HG03565 (cell line): ENCODE results near the gene LIG3.
A peak's percentile ranks its signal among the peaks of the same experiment; 100 is the strongest.
"Not testable (repeated sequence)": the region's sequence is repeated elsewhere in the genome, so short reads cannot be mapped to it uniquely, and the experiment has no call there.

Experiments used
- ATAC-seq: cut with Tn5 transposase; IDR thresholded peaks from one replicate; pipeline ENCODE4 v1.9.1; 2021; ENCODE audit warnings: mild to moderate bottlenecking, moderate library complexity; ENCODE audit not compliant: unreplicated experiment

Gene LIG3

DNA sequence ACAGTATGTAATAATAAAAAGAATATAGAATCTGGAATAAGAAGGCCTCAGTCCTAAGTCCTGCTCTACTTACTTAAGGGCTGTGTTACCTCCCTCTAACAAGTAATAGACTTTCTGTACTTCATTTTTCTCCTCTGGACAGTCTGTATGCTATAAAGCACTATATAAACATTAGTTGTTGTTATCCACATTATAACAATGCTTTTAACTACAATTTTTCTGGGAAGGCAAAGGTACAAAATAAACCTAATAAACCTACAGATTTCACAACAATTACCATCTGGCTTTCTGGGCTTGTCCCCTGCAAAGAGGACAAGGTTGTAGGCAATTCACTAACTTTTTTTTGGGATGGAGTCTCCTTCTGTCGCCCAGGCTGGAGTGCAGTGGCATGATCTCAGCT lies 50.5 kb downstream of the LIG3 start:
- ATAC-seq = no peak

DNA sequence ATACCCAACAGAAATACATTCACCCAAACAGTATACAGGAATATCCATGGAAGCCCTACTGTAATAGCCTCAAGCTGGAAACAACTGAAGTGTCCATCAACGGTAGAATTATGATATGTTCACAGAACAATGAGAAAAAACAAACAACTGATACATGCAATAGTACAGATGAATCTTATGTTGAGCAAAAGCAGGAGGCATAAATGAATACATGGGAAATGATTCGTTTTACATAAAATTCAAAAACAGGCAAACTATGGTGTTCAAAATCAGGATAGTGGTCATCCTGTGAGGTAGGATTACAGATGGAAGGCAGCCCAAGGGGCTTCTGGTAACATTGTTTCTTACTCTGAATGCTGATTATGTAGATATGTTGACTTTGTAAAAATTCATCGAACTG lies 58.1 kb downstream of the LIG3 start:
- ATAC-seq = no peak

DNA sequence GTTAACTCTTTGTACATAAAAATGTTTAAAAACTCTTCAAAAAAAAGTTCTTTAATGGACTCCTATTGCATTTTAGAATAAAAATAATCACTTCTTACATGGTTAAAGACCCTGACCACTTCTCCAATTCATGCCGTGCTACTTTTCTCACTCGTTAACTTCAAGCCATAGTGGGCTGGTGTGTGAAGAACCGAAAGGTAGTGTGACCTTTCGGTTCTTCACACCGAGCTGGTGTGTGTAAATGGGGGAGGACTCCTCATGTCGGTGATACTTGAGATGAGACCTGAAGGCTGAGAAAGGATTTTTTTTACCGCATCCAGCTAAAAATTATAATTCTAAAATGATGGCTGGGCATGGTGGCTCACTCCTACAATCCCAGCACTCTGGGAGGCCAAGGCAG lies 61.1 kb downstream of the LIG3 start:
- no peak for ATAC-seq

DNA sequence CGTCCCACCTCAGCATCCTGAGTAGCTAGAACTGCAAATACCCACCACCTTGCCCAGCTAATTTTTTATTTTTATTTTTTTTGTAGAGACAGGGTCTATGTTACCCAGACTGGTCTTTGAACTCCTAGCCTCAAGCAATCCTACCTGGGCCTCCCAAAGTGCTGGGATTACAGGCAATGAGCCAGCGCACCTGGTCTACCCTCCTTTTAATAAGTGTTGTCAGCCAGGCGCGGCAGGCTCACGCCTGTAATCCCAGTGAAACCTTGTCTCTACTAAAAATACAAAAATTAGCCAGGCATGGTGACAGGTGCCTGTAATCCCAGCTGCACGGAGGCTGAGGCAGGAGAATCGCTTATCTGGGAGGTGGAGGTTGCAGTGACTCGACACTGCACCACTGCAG lies 63.9 kb downstream of the LIG3 start:
- ATAC-seq = no peak

DNA sequence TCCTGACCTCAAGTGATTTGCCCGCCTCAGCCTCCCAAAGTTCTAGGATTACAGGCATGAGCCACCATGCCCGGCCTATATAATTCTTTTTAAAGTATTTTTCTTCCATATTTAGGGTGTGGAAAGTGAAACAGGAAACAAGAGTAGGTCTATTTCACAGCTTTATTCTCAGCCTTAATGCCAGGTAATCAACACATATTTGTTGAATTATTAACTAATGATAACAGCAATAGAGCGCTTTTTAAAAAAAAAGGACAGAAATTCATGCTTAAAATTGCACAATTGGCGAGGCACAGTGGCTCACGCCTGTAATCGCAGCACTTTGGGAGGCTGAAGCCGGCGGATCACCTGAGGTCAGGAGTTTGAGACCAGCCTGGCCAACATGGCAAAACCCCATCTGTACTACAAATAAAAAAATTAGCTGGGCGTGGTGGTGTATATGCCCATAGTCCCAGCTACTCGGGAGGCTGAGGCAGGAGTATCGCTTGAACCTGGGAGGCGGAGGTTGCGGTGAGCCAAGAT lies 65.2 kb downstream of the LIG3 start:
- ATAC-seq = not testable (repeated sequence)

DNA sequence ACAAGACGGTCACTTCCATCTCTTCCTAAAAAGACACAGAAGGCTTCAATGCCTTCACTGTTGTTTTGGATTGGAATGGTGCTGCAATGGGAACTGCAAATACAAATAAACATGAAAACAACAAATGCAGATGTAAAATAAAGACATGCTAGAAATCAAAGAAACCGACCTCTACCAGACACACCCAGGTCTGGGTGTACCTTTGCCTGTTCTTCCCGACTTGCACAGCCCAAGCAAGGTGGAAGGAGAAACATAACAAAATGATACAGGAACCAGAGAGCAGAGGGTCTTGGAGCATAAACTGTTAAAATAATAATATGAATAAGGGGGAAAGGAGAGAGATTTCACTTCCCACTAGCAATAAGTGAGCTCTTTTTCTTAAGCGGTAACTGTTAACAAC lies 65.9 kb downstream of the LIG3 start:
- no peak for ATAC-seq

DNA sequence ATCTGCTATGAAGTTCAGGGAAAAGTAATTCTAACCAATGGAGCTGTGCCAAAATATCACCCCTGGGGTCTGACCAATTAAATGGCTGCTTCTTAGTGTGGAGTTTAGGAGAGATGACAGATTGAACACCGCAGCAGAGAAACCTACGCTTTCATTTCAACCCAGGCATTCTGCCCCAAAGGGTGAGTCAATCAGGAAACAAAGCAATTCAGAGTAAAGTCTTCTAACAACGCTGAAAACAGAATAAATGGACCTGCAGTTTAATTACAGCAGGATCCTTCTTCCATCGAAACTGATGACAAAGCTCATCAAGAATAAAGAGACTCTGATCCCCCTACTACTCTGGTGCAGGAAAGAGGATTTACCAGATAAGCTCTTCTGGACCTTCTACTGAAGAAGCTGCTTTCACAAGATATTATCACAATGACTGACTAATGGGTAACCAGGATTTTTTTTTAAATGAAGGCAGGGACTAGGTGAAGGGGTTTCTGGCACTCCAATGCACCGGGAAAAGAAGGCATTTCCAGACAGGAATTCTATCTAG lies 66.5 kb downstream of the LIG3 start:
- ATAC-seq = peak; percentile 66

DNA sequence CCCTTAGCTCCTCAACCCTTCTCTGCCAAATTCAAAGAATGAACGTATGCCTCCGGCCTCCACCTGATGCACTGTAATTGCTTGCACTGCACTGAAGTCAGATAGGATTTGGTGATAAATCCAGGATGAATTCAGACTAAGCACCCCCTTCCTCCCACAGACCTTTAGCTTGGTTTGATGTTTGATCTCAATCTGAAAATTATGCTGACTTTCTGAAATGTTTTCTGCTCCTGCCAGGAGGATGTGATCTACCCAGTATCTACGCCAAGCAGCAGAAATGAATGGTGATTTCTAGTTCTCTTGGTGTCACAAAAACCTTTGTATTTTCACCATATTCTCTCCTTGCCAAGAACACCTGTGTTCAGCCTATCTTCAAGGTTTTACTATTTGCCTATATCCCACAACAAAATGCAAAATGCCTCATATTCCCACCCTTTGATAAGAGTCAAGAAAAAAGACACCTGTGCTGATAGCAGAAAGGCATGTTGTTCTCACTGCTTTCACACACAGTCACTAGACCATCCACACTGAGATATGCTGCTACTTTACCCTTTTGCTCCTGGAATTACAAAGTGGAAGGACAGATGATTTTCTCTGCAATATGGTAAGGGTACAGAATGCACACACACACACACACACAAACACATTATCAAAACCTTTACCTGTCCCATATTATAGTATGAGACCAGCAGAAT lies 68.5 kb downstream of the LIG3 start:
- ATAC-seq = no peak

DNA sequence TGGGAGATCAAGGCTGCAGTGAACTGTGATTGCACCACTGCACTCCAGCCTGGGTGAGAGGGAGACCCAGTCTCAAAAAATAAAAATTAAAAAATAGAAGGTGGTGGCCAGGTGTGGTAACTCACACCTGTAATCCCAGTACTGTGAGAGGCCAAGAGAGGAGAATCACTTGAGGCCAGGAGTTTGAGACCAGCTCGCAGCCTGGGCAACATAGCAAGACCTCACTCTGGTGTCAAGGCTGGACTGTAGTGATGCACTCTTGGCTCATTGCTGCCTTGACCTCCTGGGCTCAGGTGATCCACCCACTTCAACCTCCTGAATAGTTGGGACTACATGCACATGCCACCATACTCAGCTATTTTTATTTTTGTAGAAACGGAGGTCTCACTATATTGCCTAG lies 69.9 kb downstream of the LIG3 start:
- ATAC-seq = no peak

DNA sequence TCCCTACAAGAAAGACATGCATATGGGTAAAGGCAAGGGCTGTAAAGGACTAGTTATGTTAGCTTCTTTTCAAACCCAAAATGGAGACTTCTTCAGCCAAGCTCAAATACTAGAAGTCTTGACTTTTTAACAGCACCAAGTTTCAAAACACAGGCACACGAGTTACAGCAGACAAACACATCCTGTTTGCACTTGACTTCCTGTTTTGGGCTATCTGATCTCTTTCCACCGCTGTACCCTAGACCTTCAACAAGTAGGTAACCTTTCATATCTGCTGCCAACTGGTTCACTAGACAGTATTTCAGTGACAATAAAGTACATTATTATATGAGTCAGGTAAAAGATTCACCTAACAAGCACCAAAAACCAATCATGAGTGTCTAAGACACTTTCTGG lies 70.9 kb downstream of the LIG3 start:
- ATAC-seq = peak; percentile 38

DNA sequence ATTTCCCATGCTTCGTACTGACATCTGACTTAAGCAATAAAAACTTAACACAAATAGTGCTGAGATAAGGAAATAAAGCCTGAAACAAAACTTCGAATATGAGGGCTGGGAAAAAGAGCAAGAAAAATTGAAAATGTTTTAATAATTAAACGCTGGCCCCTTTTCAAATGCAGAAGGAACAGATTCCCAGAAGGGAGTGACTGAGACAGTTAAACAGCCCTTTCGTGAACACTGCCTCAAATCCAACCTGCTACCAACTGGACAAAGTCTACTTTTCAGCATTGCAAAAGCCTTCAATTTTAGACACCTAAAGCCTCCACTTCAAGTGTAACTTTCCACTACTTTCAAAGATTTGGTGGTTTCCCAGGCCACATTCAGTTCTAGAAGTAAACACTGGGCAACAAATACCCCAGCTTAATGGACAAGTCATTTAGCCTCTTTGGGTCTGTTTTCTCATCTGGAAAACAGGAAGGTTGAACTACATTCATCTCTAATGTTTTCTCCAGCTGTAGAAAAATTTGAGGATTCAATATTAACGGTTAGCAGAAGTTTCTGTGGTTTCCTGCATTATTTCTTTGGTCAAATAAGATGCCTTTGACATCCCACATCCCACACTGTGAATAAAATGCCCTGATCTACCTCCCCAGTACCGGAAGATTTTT lies 71.4 kb downstream of the LIG3 start:
- ATAC-seq = no peak

DNA sequence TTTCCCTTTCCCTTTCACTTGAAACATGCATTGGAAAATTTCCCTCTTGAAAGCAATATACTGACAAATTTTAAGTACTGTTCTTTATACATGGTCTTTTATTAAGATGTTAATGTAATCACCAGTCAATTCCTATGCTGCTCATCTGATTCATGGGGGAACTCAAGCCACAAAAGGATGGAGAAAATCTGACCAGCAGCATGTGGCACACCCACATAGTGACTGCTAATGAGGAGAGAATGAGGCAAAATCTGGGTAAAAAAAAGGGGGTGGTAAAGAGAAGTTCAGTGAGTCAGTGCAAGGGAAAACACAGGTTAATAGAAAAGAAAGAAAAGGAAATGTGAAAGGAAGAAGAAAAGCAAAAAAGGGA lies 71.9 kb downstream of the LIG3 start:
- ATAC-seq = no peak

DNA sequence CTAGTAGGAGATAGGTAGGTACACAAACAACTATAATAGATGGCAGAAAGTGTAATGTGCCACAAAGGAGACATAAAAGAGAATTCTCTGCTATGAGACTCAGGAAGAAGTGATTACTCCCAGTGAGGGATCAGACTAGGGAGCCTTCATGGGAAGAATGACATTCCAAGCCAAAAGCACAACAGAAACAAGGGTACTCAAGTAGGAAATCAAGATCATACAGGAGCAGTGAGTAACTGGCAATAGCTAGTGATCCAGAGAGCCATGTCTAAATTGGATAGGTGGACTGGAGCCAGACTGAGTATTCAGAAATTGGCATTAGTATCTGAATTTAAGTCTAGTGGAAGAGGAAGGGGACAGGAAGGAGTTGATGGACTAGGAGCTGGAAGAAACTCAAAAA lies 72.5 kb downstream of the LIG3 start:
- no peak for ATAC-seq

DNA sequence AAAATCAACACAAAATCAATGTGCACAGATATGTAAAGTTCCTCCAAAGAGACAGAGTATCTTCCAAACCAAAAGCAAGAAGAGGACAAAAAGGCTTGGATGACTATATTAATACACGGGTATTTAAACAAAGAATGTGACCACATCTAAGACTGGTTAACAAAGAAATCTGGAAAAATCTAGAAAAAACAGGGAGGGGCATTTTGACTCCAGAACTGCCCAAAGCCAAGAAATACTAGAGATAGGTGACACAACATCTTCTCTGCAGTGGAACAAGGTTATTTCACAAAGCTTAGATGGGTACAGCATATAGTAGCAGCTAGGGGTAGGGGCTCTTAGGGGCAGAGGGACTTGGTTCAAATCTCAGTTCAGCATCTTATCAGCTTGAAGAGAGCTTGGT lies 72.9 kb downstream of the LIG3 start:
- ATAC-seq = no peak

DNA sequence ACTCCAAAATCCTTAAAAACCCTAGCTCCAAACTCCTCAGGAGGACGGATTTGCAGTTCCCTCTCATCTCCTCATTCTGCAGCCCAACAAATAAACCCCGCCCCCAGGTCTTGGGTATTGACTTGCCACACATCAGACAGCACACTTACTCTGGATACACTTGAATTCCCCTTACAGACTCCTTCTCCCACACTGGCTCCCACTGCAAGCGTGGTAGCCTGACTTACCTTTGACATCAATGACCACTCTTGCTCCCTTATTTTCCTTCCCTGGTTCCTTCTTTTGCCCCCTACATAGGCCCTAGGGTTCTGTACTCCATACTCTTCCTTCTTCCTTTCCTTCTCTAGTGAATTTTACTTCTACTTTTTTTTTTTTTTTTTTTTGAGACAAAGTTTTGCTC lies 75.7 kb downstream of the LIG3 start:
- ATAC-seq = no peak

DNA sequence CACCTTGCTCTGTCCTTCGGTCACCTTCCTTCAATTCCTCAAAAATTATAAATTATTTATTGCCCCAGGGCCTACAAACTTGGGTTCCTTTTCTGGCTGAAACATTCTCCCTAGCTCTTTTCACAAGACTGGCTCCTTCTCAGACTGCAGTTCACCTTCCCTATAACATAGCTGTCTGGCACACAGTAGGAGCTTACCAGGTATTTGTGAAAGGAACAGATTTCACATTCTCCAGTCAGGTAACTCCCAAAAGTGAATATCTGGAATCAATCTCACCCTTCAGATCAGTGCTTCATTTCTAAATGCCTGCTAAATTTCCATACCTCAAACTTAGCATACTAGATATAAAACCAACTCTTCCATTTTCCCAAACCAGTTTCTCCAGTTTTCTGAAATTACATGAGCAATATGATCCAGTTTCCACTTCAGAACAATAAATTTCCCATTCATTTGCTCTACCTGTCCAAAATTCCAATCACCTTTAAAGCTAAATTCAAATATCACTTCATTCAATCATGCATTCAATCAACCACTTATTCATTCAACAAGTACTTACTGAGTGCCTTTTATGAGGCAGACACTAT lies 77.1 kb downstream of the LIG3 start:
- ATAC-seq = no peak
